HEK293T (cell line): ENCODE measurements around the gene E2F2.

Experiments
- ARNT ChIP-seq: fragments of 450-650 bp; IDR thresholded peaks from 2 replicates; pipeline ENCODE4 v1.6.1; 2017; ENCODE audit warnings: mild to moderate bottlenecking
- BHLHE40 ChIP-seq: fragments of 450-650 bp; IDR thresholded peaks from 2 replicates; pipeline ENCODE4 v1.6.1; 2016; ENCODE audit warnings: mild to moderate bottlenecking, moderate library complexity, borderline replicate concordance
- ELF4 ChIP-seq: fragments of 450-650 bp; IDR thresholded peaks from 2 replicates; pipeline ENCODE4 v1.6.1; 2017; ENCODE audit warnings: antibody characterized with exemption
- FOXA1 ChIP-seq: fragments of 450-650 bp; IDR thresholded peaks from 2 replicates; pipeline ENCODE4 v1.6.1; 2016; ENCODE audit warnings: mild to moderate bottlenecking
- FOXK2 ChIP-seq: fragments of 450-650 bp; IDR thresholded peaks from 2 replicates; pipeline ENCODE4 v1.6.1; 2016; ENCODE audit warnings: mild to moderate bottlenecking
- FOXM1 ChIP-seq: fragments of 450-650 bp; IDR thresholded peaks from 2 replicates; pipeline ENCODE4 v1.6.1; 2017; ENCODE audit warnings: mild to moderate bottlenecking, borderline replicate concordance
- HDGF ChIP-seq: fragments of 450-650 bp; IDR thresholded peaks from 2 replicates; pipeline ENCODE4 v1.6.1; 2017; ENCODE audit warnings: antibody characterized with exemption, borderline replicate concordance
- L3MBTL2 ChIP-seq: fragments of 450-650 bp; conservative IDR thresholded peaks from 2 replicates; pipeline ENCODE4 v1.6.1; 2016; ENCODE audit warnings: mild to moderate bottlenecking
- LEF1 ChIP-seq: fragments of 450-650 bp; IDR thresholded peaks from 2 replicates; pipeline ENCODE4 v1.6.1; 2017; ENCODE audit warnings: mild to moderate bottlenecking, borderline replicate concordance
- NFRKB ChIP-seq: fragments of 450-650 bp; IDR thresholded peaks from 2 replicates; pipeline ENCODE4 v1.6.1; 2016; ENCODE audit warnings: mild to moderate bottlenecking, moderate library complexity
- SP1 ChIP-seq: fragments of 450-650 bp; IDR thresholded peaks from 2 replicates; pipeline ENCODE4 v1.6.1; 2017
- SUZ12 ChIP-seq: fragments of 450-650 bp; IDR thresholded peaks from 2 replicates; pipeline ENCODE4 v1.6.1; 2016; ENCODE audit warnings: mild to moderate bottlenecking
- TARDBP ChIP-seq: fragments of 450-650 bp; IDR thresholded peaks from 2 replicates; pipeline ENCODE4 v1.6.1; 2016
- TF ChIP-seq, protein P1 (sequence below): fragments of 450-650 bp; IDR thresholded peaks from 2 replicates; pipeline ENCODE4 v1.6.1; 2016

- TF ChIP-seq FOXA1 = no peak
- no peak for TF ChIP-seq ARNT
- TF ChIP-seq ELF4 = no peak
- no peak for TF ChIP-seq SP1
- no peak for TF ChIP-seq FOXM1
- no peak for TF ChIP-seq LEF1
- TF ChIP-seq BHLHE40 = no peak
- no peak for TF ChIP-seq SUZ12
- TF ChIP-seq HDGF = no peak
- no peak for TF ChIP-seq TARDBP
- no peak for TF ChIP-seq FOXK2
- TF ChIP-seq, protein P1, sequence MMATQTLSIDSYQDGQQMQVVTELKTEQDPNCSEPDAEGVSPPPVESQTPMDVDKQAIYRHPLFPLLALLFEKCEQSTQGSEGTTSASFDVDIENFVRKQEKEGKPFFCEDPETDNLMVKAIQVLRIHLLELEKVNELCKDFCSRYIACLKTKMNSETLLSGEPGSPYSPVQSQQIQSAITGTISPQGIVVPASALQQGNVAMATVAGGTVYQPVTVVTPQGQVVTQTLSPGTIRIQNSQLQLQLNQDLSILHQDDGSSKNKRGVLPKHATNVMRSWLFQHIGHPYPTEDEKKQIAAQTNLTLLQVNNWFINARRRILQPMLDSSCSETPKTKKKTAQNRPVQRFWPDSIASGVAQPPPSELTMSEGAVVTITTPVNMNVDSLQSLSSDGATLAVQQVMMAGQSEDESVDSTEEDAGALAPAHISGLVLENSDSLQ = no peak
- TF ChIP-seq L3MBTL2 = no peak
- TF ChIP-seq NFRKB = no peak
Observed at GRCh38 chr1:23524163-23524562, 6.9 kb downstream of the E2F2 start.
